CD4-positive, alpha-beta T cell (primary cell): Measurements from ENCODE around the gene UQCRQ. TPM values are rescaled to one million over a fixed set of nuclear protein-coding genes. Genes with fewer than 3 reads are reported as not detected.

ENCODE experiments used
- ATAC-seq: fragments of 200-7000 bp; cut with Tn5 transposase; one replicate; pipeline ENCODE4 v1.10.0; 2022; ENCODE audit warnings: mild to moderate bottlenecking; ENCODE audit not compliant: poor library complexity
- CTCF ChIA-PET: fragments of 350-600 bp; sonication (Branson Sonifier 250); formaldehyde crosslinking; loops from one replicate; lab custom pipeline; 2021; ENCODE audit warnings: antibody characterized with exemption, inconsistent platforms; lab: Charles Lee
- POLR2A ChIA-PET: fragments of 350-600 bp; sonication (Branson Sonifier 250); formaldehyde crosslinking; loops from one replicate; lab custom pipeline; 2021; ENCODE audit warnings: antibody characterized with exemption, inconsistent platforms; lab: Charles Lee
- DNase-seq, 14 experiments: peaks; one replicate each; pipeline ENCODE4 v3.0.0-alpha.2; 2013 to 2020; ENCODE audit warnings: mixed read lengths in 2 of 14
- H3K27ac ChIP-seq, 2 donors: one replicate each; pipeline versions ENCODE4 v1.5.1 to v1.7.0; 2013; ENCODE audit warnings: low read length in 2 of 2, low read depth in 1 of 2, mild to moderate bottlenecking in 1 of 2
- H3K27me3 ChIP-seq, 2 experiments: 1 replicate in 1 of 2; 2 replicates in 1 of 2; pipeline versions ENCODE4 v1.6.1 to v1.7.0; 2013; ENCODE audit warnings: low read length in 2 of 2, control low read depth in 1 of 2, mild to moderate bottlenecking in 1 of 2, moderate library complexity in 1 of 2; ENCODE audit not compliant: insufficient read depth in 2 of 2, control insufficient read depth in 1 of 2
- H3K36me3 ChIP-seq: one replicate; pipeline ENCODE4 v1.6.1; 2013; ENCODE audit warnings: low read length, control low read depth; ENCODE audit not compliant: insufficient read depth
- H3K4me1 ChIP-seq: one replicate; pipeline ENCODE4 v1.6.1; 2013; ENCODE audit warnings: low read length, control low read depth; ENCODE audit not compliant: insufficient read depth
- H3K4me3 ChIP-seq: one replicate; pipeline ENCODE4 v1.5.1; 2013; ENCODE audit warnings: mild to moderate bottlenecking, low read length, moderate library complexity
- H3K9me3 ChIP-seq, 2 experiments: 1 replicate in 1 of 2; 2 replicates in 1 of 2; pipeline versions ENCODE4 v1.6.1 to v1.7.0; 2013; ENCODE audit warnings: low read length in 2 of 2, mild to moderate bottlenecking in 2 of 2, control low read depth in 1 of 2, moderate library complexity in 1 of 2; ENCODE audit not compliant: control insufficient read depth in 1 of 2, insufficient read depth in 1 of 2
- H3K27ac Mint-ChIP-seq: one replicate; pipeline ENCODE4 v1.8.0; 2020; ENCODE audit warnings: mixed read lengths
- H3K27me3 Mint-ChIP-seq: one replicate; pipeline ENCODE4 v1.8.0; 2021; ENCODE audit warnings: mixed read lengths
- H3K36me3 Mint-ChIP-seq: one replicate; pipeline ENCODE4 v1.8.0; 2021; ENCODE audit warnings: low read depth, mixed read lengths
- H3K4me1 Mint-ChIP-seq: one replicate; pipeline ENCODE4 v1.8.0; 2021; ENCODE audit warnings: low read depth, mixed read lengths
- H3K4me3 Mint-ChIP-seq: one replicate; pipeline ENCODE4 v1.8.0; 2020; ENCODE audit warnings: mild to moderate bottlenecking, mixed read lengths
- H3K9me3 Mint-ChIP-seq: one replicate; pipeline ENCODE4 v1.8.0; 2020; ENCODE audit warnings: mixed read lengths
- intact Hi-C, 2 experiments: fragments of 100-400 bp; cut with DNase I in 1 of 2; cut with micrococcal nuclease in 1 of 2; formaldehyde crosslinking; loops; one replicate each; pipeline versions ENCODE4 v1.15.1 to v1.9.0; 2023 to 2025; cut with DNase I, micrococcal nuclease
- total RNA-seq, 174 experiments: library from RNA in 2 of 174; stranded (reverse) in 2 of 174; gene quantifications; one replicate each; pipeline ENCODE4 v1.2.3 and lab custom pipeline; 2021 to 2026
- TF ChIP-seq, protein P1 (sequence below): fragments of 200-600 bp; IDR thresholded peaks from one replicate; pipeline ENCODE4 v1.8.0; 2022; ENCODE audit warnings: antibody characterized with exemption, mild to moderate bottlenecking

UQCRQ gene
- total RNA-seq, 2 experiments from 2014 or later, result 119 to 132 TPM

DNA sequence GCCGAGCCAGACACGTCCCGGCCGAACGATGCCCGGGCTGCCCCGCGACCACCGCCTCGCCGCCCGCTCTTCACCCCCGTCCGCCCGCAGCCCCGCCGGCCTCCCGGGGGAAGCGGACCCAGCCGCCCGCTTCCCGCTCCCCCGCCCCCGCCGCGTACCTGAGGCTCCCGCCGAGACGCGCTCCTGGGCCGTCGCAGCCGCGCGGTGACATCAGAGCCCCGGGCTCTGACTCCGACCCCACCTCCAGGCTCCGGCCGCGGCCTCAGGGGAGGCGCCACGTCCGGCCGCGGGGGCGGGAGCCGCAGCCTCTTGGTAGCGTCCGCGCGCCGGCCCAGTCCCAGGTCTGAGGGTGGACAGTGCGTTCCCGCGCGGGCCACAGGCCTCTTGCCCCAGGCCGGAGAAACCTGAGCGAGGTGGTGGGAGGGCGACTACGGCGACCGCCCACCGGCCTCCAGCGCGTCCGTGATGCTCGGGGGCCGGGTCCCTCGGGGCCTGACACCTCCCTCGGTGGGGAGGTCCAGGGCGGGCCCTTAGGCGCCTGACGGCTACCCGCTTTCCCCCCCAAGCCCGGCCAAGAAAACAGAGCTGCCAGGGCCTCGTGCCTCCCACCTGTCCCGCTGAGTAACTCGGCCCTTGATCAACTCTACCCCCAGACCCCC lies 35.9 kb upstream of the UQCRQ start, which contains the start of gene SHROOM1:
Gene SHROOM1 (minus strand): TSS at position 212 of the 659 bp plus-strand sequence. CDS start 4,507 bp downstream, outside the sequence.
- POLR2A ChIA-PET, result interaction anchor here (1.1 kb wide), 1 partner anchor 17 kb away, joined by 5 read pairs; the partner anchor contains the start of gene SOWAHA
- intact Hi-C loops, result loop anchor here (1.0 to 5.0 kb wide), 2 partner anchors 52 to 53 kb away; no protein-coding TSS in a partner anchor
- Histone ChIP-seq H3K27me3 (peaks cover 33 to 46% of the 10 kb centered on the region in 2 experiments), H3K4me1 (peaks cover 17% of the 10 kb centered on the region), H3K4me3 (peak within 1 kb of the TSS; percentile 40), H3K9me3 (peaks cover 0 to 5% of the 10 kb centered on the region in 2 experiments), H3K36me3 (no peaks in the 10 kb centered on the region), H3K27ac (no peak within 1 kb of the TSS)
- Mint-ChIP-seq H3K4me1 (peaks cover 17% of the 10 kb centered on the region), H3K4me3 (peak within 1 kb of the TSS; percentile 89), H3K27ac (no peak within 1 kb of the TSS), H3K36me3 (no peaks in the 10 kb centered on the region), H3K27me3 (peaks cover 59% of the 10 kb centered on the region), H3K9me3 (no peaks in the 10 kb centered on the region)
- TF ChIP-seq, protein P1, sequence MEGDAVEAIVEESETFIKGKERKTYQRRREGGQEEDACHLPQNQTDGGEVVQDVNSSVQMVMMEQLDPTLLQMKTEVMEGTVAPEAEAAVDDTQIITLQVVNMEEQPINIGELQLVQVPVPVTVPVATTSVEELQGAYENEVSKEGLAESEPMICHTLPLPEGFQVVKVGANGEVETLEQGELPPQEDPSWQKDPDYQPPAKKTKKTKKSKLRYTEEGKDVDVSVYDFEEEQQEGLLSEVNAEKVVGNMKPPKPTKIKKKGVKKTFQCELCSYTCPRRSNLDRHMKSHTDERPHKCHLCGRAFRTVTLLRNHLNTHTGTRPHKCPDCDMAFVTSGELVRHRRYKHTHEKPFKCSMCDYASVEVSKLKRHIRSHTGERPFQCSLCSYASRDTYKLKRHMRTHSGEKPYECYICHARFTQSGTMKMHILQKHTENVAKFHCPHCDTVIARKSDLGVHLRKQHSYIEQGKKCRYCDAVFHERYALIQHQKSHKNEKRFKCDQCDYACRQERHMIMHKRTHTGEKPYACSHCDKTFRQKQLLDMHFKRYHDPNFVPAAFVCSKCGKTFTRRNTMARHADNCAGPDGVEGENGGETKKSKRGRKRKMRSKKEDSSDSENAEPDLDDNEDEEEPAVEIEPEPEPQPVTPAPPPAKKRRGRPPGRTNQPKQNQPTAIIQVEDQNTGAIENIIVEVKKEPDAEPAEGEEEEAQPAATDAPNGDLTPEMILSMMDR, result no peak
- ATAC-seq (peak; percentile 32), DNase-seq (peak in 3 of 14 experiments; percentile 23 to 50 (median 49))
- CTCF ChIA-PET, result interaction anchor here (0.6 to 1.7 kb wide), 8 partner anchors 9 to 83 kb away, joined by 3 to 13 read pairs (median 4); partner anchors contain the start of genes CCNI2, GDF9 and UQCRQ

DNA sequence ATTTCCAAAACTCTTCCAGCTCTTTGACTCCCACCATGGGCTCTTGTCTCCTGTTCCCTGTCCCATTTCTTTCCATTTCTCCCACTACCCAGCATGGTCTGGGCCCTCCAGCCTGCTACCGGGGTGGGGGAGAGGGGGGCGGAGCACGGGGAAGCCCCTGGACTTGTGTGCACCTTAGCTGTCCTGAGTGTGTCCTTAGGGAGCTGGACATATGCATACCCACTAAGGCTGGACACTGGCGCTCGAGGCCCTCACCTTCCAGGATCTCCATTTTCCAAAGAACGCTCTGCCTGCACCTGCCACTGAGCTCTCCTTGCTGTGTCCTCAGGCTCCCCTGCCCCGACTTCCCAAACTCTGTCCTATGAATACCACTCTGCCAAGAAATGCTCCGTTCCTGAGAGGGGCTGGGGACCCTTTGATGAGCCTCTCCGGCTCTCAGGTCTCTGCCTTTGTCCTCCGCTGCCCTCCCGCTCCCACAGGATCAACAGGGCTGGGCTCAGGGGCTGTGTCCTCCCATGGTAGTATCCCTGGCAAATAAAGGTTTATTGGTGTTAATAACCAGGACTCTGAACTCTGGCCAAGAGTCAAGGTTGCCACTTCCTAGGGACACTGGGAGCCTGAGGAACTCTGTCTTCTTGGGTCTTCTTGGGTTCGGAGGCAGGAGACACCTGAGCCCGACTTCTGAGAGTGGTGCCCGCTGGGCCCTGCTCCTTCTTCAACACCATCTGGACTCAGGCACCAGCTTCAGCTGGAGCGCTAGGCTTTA lies 35.2 kb upstream of the UQCRQ start:
- Histone ChIP-seq H3K4me1 (peaks cover 12% of the 10 kb centered on the region), H3K27ac (no peak overlapping the region), H3K4me3 (no peak overlapping the region), H3K27me3 (peaks cover 28 to 40% of the 10 kb centered on the region in 2 experiments), H3K36me3 (no peaks in the 10 kb centered on the region), H3K9me3 (peaks cover 0 to 5% of the 10 kb centered on the region in 2 experiments)
- CTCF ChIA-PET, result interaction anchor here (1.0 to 1.7 kb wide), 3 partner anchors 11 to 52 kb away, joined by 4 to 13 read pairs (median 6); no protein-coding TSS in a partner anchor
- H3K27me3 Mint-ChIP-seq, result peaks cover 54% of the 10 kb centered on the region
- DNase-seq (no peak), ATAC-seq (no peak)
- H3K9me3 Mint-ChIP-seq, result no peaks in the 10 kb centered on the region
- H3K36me3 Mint-ChIP-seq, result no peaks in the 10 kb centered on the region
- intact Hi-C loops, result loop anchor here in 1 of 2 experiments (5.0 kb wide), 1 partner anchor 51 kb away; no protein-coding TSS in a partner anchor
- H3K4me1 Mint-ChIP-seq, result peaks cover 17% of the 10 kb centered on the region
- POLR2A ChIA-PET, result no interaction called here
- H3K27ac Mint-ChIP-seq, result no peak overlapping the region
- H3K4me3 Mint-ChIP-seq, result peak overlapping the region; percentile 86
- TF ChIP-seq, protein P1, result no peak

DNA sequence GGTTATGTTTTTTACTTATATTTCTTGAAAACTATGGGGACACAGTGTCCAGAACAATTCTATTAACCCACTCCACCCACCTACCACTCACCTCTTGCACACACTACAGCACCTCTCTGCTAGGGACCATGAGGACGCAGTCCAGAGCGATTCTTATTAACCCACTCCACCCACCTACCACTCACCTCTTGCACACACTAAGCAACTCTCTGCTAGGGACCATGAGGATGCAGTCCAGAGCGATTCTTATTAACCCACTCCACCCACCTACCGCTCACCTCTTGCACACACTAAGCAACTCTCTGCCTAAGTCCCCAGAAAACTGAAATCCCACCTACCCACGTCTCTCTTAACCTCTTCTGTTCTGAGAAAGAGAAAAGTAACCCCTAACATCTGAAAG lies 33.8 kb upstream of the UQCRQ start:
- no peaks in the 10 kb centered on the region for H3K9me3 Mint-ChIP-seq
- Histone ChIP-seq H3K36me3 (no peaks in the 10 kb centered on the region), H3K27me3 (peaks cover 17 to 28% of the 10 kb centered on the region in 2 experiments), H3K27ac (no peak overlapping the region), H3K4me1 (peaks cover 12% of the 10 kb centered on the region), H3K4me3 (no peak overlapping the region), H3K9me3 (no peaks in the 10 kb centered on the region)
- ChIA-PET CTCF (interaction anchor here (0.6 kb wide), 1 partner anchor 1194 kb away, joined by 3 read pairs; no protein-coding TSS in a partner anchor), POLR2A (no interaction called here)
- ATAC-seq (no peak), DNase-seq (no peak)
- H3K27ac Mint-ChIP-seq, result no peak overlapping the region
- TF ChIP-seq, protein P1, result no peak
- no peaks in the 10 kb centered on the region for H3K36me3 Mint-ChIP-seq
- peaks cover 17% of the 10 kb centered on the region for H3K4me1 Mint-ChIP-seq
- peaks cover 40% of the 10 kb centered on the region for H3K27me3 Mint-ChIP-seq
- H3K4me3 Mint-ChIP-seq, result peak overlapping the region; percentile 63
- intact Hi-C loops, result loop anchor here in 1 of 2 experiments (5.0 kb wide), 1 partner anchor 50 kb away; no protein-coding TSS in a partner anchor
